Thoracic aorta (tissue), 2 donors: ENCODE results near the gene LTK. TPM values are rescaled to one million over a fixed set of nuclear protein-coding genes. Genes with fewer than 3 reads are reported as not detected.

Experiments
- ATAC-seq: fragments of 150-250 bp; one replicate; pipeline ENCODE4 v1.8.0; 2017; ENCODE audit warnings: low read depth; ENCODE audit not compliant: insufficient number of reproducible peaks, low FRiP score
- DNase-seq: peaks from one replicate; pipeline ENCODE4 v3.0.0-alpha.2; 2020; ENCODE audit warnings: low spot score
- H3K27ac ChIP-seq, 2 donors: fragments of 200-600 bp; sonication (generic); 1 replicate in 1 of 2; 2 replicates in 1 of 2; pipeline ENCODE4 v1.5.1; 2016; ENCODE audit warnings: mild to moderate bottlenecking in 2 of 2, moderate library complexity in 2 of 2
- H3K27me3 ChIP-seq: fragments of 200-600 bp; sonication (generic); replicated peaks from 2 replicates; pipeline ENCODE4 v1.6.0; 2016; ENCODE audit warnings: mild to moderate bottlenecking; ENCODE audit not compliant: insufficient read depth
- H3K36me3 ChIP-seq: fragments of 200-600 bp; sonication (generic); one replicate; pipeline ENCODE4 v1.5.1; 2016
- H3K4me1 ChIP-seq, 2 donors: fragments of 200-600 bp; sonication (generic); 1 replicate in 1 of 2; 2 replicates in 1 of 2; pipeline versions ENCODE4 v1.5.1 to v1.6.0; 2016; ENCODE audit warnings: low read depth in 2 of 2, mild to moderate bottlenecking in 1 of 2; ENCODE audit not compliant: control insufficient read depth in 1 of 2
- H3K4me3 ChIP-seq: fragments of 200-600 bp; sonication (generic); 2 replicates; pipeline ENCODE4 v1.5.1; 2016; ENCODE audit warnings: mild to moderate bottlenecking
- H3K9me3 ChIP-seq: fragments of 200-600 bp; sonication (generic); 2 replicates; pipeline ENCODE4 v1.5.1; 2016
- CTCF ChIP-seq: fragments of 200-600 bp; sonication (generic); IDR thresholded peaks from one replicate; pipeline ENCODE4 v1.5.1; 2019; ENCODE audit warnings: antibody characterized with exemption
- total RNA-seq, 2 donors: library from RNA; depleted of rRNA; stranded (reverse); fragments of >200 nt; gene quantifications; one replicate each; pipeline versions ENCODE4 v1.1.0 to v1.2.3, GENCODE V29; 2016

LTK gene
- total RNA-seq, 2 donors from 2014 or later: 0.35 to 0.81 TPM

DNA sequence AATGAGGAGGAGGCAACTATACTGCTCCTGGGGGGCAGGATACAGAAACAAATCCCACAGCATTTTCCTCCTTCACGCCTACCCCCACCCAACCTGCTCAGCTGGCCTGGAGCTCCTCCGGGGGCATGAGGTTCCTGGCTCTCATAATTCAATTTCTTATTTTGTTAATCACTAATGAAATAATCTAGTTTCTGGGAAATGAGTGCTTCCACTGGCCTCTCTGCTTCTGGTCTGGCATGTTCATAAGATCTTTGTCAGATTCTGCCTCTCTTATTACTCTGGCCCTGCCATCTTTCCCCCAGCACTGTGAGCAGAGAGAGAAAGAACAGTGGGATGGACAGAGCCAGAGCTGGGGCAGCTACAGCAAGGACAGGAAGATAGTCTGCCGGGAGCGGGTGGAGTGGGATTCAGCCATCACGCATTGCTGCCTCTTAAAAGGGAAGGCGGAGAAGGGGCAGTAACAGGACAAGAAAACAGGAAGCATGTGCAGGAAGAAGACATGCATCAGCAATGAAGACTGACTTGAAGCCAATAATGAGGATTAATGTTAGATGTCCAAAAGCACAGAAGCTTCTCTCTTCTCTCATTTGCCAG lies 16.8 kb upstream of the LTK start:
- ATAC-seq (no peak), DNase-seq (no peak)
- Histone ChIP-seq H3K9me3 (no peaks in the 10 kb centered on the region), H3K36me3 (peaks cover 71% of the 10 kb centered on the region), H3K27me3 (no peaks in the 10 kb centered on the region), H3K4me3 (no peak overlapping the region), H3K4me1 (no peaks in the 10 kb centered on the region), H3K27ac (no peak overlapping the region)
- TF ChIP-seq CTCF: no peak

GRCh38 chr15:41523097-41523496 lies 9.5 kb upstream of the LTK start:
- no peaks in the 10 kb centered on the region for H3K9me3 ChIP-seq
- DNase-seq (no peak), ATAC-seq (no peak)

DNA sequence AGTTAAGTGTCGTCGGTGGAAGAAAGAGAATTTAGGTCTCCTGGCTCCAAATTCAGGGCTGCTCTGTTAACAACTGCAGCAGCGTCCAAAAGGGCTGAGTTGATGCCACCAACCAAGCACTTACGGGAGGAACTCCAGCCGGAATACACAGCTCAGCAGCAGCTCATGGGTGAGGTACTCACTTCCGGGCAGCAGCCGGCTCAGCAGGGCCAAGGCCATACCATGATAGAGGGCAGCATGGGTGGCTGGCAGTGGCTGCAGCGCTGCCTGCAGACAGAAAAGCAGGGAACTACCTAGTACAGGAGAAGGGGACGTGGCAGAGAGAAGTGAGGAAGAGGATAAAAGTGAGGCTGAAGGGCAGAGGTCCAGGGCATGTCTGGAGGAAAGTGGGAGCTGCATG lies 8.0 kb upstream of the LTK start:
- TF ChIP-seq CTCF: no peak
- Histone ChIP-seq H3K4me1 (no peaks in the 10 kb centered on the region), H3K27me3 (no peaks in the 10 kb centered on the region), H3K9me3 (no peaks in the 10 kb centered on the region), H3K27ac (no peak overlapping the region), H3K36me3 (peaks cover 22% of the 10 kb centered on the region), H3K4me3 (no peak overlapping the region)
- ATAC-seq (no peak), DNase-seq (no peak)

More at GRCh38 chr15:41523097-41523496, 9.5 kb upstream of the LTK start:
- Histone ChIP-seq H3K4me1 (no peaks in the 10 kb centered on the region), H3K27me3 (no peaks in the 10 kb centered on the region), H3K36me3 (peaks cover 35% of the 10 kb centered on the region), H3K4me3 (no peak overlapping the region), H3K27ac (no peak overlapping the region)
- no peak for TF ChIP-seq CTCF

DNA sequence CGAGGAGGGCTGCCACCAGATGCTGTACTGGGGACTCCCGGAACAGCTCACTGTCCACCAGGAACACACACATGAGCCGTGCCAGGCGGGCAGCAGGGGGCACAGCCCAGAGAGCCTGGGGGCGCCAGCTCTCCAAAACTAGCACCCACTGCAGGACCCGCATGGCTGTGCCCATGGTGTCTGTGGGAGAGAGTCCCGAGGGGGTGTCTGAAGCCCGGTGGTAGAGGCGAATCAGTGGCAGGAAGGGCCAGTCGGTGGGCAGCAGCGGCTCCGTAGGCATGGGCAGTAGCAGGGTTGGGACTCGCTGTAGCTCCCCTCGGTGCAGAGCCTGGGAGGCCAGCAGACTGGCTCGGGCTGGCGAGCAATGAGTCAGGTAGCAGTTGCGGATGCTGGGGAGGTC lies 7.0 kb upstream of the LTK start:
- Histone ChIP-seq H3K4me3 (no peak overlapping the region), H3K27ac (no peak overlapping the region), H3K36me3 (peaks cover 15% of the 10 kb centered on the region), H3K27me3 (no peaks in the 10 kb centered on the region), H3K9me3 (no peaks in the 10 kb centered on the region), H3K4me1 (no peaks in the 10 kb centered on the region)
- ATAC-seq (no peak), DNase-seq (no peak)
- no peak for TF ChIP-seq CTCF

DNA sequence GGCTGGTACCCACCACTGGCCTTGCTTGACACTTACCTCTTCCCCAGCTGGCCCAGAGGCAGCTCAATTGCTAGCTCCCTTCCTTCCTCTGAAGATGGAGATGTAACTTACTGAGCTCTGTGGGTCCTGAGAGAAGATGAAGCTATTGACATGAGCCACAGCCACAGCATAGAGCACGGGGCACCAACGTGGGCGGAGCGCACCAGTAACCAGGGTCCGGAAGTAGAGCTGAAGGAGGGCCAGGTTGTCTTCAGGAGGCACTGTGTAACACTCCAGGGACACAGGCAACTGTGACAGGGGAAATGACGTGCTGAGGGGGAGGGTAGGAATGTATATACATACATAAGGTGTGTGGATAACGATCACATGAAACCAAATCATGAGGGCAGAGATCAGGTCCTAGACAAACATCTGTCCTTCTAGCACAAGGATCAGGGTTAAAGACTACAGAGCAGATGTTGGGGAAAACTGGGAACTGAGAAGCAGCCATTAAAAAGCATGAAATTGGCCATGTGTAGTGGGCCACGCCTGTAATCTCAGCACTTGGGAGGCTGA lies 4.3 kb upstream of the LTK start:
- no peak for ATAC-seq
- Histone ChIP-seq H3K4me3 (no peak overlapping the region), H3K27me3 (peaks cover 7% of the 10 kb centered on the region), H3K27ac (no peak overlapping the region), H3K4me1 (peaks cover 8 to 11% of the 10 kb centered on the region in 2 donors), H3K9me3 (no peaks in the 10 kb centered on the region), H3K36me3 (peaks cover 5% of the 10 kb centered on the region)
- no peak for TF ChIP-seq CTCF
- no peak for DNase-seq
